ENCODE data around the gene ABHD10.

ABHD10 gene

GRCh38 chr3:112001526-112001925 lies 22.7 kb downstream of the ABHD10 start:
- DNase-seq (ENCODE audit: low spot score): no peak

- no peak for DNase-seq (ENCODE audit: low spot score)
These were observed 23.5 kb downstream of the ABHD10 start for GRCh38 chr3:112002096-112002971.

- DNase-seq (ENCODE audit: low spot score): no peak
These were observed 24.7 kb downstream of the ABHD10 start for GRCh38 chr3:112003321-112004080.

GRCh38 chr3:112004187-112004586 lies 25.4 kb downstream of the ABHD10 start:
- no peak for DNase-seq (ENCODE audit: low spot score)

- no peak for DNase-seq (ENCODE audit: low spot score)
These were observed 25.8 kb downstream of the ABHD10 start for GRCh38 chr3:112004669-112005068.

GRCh38 chr3:112005091-112005672 lies 26.4 kb downstream of the ABHD10 start:
- DNase-seq (ENCODE audit: low spot score): no peak

GRCh38 chr3:112007633-112008032 lies 28.8 kb downstream of the ABHD10 start:
- DNase-seq (ENCODE audit: low spot score): peak; percentile 31

- no peak for DNase-seq (ENCODE audit: low spot score)
These were observed 30.8 kb downstream of the ABHD10 start for GRCh38 chr3:112009670-112010069.

- no peak for DNase-seq (ENCODE audit: low spot score)
These were observed 31.8 kb downstream of the ABHD10 start for GRCh38 chr3:112010636-112011035.

GRCh38 chr3:112011376-112011940 lies 32.6 kb downstream of the ABHD10 start:
- DNase-seq (ENCODE audit: low spot score): no peak

- no peak for DNase-seq (ENCODE audit: low spot score)
These were observed 33.6 kb downstream of the ABHD10 start for GRCh38 chr3:112012205-112012992.

GRCh38 chr3:112013058-112013783 lies 34.4 kb downstream of the ABHD10 start:
- peak; percentile 70 for DNase-seq (ENCODE audit: low spot score)

- DNase-seq (ENCODE audit: low spot score): no peak
These were observed 34.9 kb downstream of the ABHD10 start for GRCh38 chr3:112013784-112014143.

- DNase-seq (ENCODE audit: low spot score): no peak
These were observed 38.3 kb downstream of the ABHD10 start for GRCh38 chr3:112017091-112017490.

- DNase-seq (ENCODE audit: low spot score): no peak
These were observed 39.9 kb downstream of the ABHD10 start for GRCh38 chr3:112018712-112019111.

- DNase-seq (ENCODE audit: low spot score): no peak
These were observed 40.9 kb downstream of the ABHD10 start for GRCh38 chr3:112019716-112020115.

GRCh38 chr3:112020674-112021085 lies 41.9 kb downstream of the ABHD10 start:
- no peak for DNase-seq (ENCODE audit: low spot score)

- no peak for DNase-seq (ENCODE audit: low spot score)
These were observed 48.3 kb downstream of the ABHD10 start for GRCh38 chr3:112027142-112027541.

GRCh38 chr3:112027826-112028225 lies 49.0 kb downstream of the ABHD10 start:
- no peak for DNase-seq (ENCODE audit: low spot score)

GRCh38 chr3:112030901-112031300 lies 52.1 kb downstream of the ABHD10 start:
- no peak for DNase-seq (ENCODE audit: low spot score)

All from AG08395 (cell line).